Stimulated activated CD4-positive, alpha-beta T cell treated with anti-CD3 and anti-CD28 coated beads, Interleukin-1b, Interleukin-23, amount 100 ng/mL, for 24 hours (primary cell): ENCODE measurements around the gene USP24.
"Not testable (repeated sequence)": the region's sequence is repeated elsewhere in the genome, so short reads cannot be mapped to it uniquely, and the experiment has no call there.

Source experiments
- DNase-seq, 4 experiments: peaks; one replicate each; pipeline ENCODE4 v3.0.0-alpha.2; 2020; ENCODE audit warnings: low read depth in 4 of 4, low spot score in 1 of 4

Gene USP24

DNA sequence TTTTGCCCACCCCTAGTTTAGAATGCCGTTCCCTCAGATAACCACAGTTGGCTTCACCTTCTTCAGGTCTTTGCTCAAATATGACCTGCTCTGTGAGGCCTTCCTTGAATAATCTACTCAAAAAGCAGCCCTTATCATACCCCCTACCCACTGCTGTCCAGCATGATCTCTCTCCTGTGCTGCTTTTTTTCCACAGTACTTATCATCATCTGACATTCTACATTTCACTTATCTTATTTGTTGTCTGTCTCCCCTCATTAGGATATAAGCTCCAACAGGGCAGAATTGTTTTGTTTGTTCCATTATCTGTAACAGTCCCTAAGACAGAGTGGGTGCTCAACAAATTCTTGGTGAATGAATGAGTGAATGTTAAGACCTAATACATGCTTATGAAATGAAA lies 18.1 kb downstream of the USP24 start:
- DNase-seq, result no peak

DNA sequence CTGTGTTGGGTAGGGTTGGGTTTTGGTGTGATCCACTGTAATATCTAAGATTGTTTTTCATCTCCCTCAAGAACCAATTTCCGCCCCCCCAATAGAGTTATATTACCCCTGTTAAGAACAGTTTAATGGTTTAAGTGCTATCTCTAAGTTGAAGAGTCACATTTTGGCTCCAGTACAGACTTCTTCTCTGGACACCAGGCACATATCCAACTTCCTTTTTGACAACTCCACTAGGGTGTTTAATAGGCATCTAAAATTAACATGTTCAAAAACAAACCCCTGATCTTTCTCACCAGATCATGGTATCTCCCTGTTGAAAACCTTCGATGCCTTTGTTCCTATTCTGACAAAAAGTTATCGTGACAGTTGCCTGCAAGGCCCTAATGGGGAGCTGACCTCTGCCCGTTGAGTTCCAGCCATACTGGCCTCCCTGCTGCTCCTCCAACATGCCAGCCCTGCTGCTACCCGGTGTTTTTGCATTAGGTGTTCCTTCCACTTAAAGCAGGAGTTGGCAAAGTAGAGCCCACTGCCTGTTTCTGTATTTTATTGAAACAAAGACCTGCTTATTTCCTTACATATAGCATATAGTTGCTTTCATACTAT lies 18.6 kb downstream of the USP24 start:
- no peak for DNase-seq

DNA sequence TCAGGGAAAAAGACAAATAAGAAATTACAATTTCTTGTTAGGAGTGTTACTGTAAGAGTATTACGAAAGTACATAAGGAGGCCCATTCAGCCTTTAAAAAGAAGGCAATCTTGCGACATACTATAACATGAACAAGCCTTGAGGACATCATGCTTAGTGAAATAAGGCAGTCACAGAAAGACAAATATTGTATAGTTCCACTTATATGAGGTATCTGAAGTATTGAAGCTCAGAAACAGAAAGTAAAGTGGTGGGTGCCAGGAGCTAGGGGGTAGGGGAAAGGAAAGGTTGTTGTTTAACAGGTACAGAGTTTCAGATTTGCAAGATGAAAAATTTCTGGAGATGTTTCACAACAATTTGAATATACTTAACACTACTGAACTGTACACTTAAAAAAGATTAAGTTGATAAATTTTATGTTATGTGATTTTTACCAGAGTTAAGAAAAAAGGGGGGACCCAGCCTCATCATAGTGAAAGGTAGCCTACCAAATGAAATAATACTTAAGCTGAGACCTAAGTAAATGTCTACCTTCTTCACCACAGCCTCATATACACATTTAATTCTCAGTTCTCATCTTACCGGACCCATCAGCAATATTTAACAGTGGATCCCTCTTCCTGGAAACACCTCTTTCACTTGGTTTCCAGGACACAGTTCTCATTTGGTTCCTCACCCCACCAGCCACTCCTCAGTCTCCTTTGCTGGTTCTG lies 19.5 kb downstream of the USP24 start:
- DNase-seq, result no peak

DNA sequence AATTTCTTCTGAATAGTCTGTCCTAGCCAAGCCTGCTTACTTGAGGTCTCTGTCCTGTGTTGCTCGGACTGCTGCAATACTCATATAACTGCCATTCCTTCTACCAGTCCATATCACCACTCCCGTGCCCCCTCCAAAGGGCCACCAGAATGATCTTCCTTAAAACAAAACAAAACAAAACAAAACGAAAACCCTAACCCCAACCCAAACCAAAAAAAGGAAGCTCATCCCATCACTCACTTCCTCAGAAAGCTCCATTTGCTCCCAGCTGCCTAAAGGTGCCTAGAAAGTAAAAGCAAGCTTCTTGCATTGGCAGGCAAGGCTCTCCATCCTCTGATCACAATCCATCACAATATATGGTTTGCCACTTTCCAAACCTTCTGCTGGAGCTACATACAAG lies 20.3 kb downstream of the USP24 start:
- no peak for DNase-seq

DNA sequence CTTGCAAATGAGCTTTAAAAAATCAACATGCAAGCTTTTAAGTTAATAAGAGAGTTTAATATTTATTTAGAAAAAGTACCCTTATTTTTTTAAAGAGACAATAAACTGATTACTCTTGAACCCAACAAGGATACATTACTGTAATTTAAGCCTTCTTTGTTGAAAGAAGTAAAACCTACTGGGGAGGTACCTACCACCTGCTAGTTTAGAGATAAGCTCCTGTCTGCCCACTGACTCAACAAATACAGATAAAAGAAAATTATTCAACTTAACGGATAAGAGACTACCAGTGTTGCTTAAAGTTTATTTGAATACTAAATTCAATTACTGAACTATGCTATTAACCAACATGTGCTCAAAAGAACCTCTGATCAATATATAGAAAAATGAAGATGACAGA lies 23.1 kb downstream of the USP24 start:
- DNase-seq, result no peak

DNA sequence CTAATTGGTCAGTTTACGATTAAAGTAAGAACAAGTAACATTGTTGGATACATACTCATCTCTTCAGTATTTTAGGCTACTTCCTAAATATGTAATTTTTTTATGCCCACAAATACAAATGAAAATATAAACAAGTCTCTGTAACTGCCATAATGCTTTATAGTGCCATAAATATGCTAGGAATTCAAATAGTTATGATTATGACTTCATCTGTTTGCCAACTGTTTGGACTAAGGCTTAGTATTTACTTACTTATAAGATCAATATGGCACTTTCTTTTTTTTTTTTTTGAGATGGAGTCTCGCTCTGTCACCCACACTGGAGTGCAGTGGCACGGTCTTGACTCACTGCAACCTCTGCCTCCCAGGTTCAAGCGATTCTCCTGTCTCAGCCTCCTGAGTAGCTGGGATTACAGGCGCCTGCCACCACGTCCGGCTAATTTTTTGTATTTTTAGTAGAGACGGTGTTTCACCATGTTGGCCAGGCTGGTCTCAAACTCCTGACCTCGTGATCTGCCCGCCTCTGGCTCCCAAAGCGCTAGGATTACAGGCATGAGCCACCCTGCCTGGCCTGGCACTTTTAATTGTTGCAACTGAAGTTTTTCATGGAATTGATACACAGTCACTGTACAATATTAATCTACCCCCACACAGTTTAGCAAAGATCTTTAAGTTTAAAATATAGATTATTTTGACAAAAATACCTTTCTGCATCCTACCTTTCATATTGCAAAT lies 23.8 kb downstream of the USP24 start:
- DNase-seq, result not testable (repeated sequence)

DNA sequence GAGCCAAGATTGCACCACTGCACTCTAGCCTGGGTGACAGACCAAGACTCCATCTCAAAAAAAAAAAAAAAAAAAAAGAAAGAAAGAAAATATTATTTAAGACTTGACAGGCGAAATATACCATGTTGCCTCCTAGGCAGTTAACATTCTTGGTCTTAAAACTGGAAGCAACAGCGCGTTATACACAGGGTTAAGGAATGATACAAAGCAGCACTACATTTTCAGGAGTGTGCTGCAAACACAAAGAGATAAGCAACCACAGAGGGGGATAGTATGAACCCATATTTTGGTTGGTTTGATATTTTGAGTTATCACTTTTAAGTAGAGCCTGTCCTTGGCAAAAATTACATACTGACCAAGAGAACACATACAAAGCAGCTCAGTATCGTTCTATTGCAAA lies 25.1 kb downstream of the USP24 start:
- no peak for DNase-seq

DNA sequence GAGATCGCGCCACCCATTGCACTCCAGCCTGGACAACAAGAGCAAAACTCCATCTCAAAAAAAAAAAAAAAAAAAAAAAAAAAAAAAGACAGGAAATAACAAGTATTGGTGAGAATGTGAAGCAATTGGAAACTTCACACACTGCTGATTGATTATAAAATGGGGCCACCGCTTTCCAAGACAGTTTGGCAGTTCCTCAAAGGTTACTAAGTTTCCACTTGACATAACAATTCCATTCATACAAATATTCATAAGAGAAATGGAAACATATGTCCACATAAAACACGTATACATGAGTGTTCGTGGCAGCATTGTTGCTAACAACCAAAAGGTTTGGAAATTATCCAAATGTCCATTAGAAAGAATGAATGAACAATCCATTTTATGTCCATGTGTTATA lies 26.3 kb downstream of the USP24 start:
- DNase-seq, result no peak

DNA sequence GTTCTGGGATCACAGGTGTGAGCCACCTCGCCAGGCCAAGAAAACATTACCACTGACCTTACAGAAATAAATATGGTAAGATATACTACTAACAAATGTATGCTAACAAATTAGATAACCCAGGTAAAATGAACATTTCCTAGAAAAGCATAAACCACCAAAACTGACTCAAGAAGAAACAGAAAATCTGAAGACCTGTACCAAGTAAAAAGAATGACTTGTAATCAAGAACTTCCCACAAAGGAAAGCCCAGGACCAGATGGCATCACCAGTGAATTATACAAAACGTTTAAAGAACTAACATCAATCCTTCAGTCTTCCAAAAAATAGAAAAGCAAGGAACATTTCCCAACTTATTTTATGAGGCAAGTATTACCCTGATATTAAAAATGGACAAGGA lies 29.3 kb downstream of the USP24 start:
- no peak for DNase-seq

DNA sequence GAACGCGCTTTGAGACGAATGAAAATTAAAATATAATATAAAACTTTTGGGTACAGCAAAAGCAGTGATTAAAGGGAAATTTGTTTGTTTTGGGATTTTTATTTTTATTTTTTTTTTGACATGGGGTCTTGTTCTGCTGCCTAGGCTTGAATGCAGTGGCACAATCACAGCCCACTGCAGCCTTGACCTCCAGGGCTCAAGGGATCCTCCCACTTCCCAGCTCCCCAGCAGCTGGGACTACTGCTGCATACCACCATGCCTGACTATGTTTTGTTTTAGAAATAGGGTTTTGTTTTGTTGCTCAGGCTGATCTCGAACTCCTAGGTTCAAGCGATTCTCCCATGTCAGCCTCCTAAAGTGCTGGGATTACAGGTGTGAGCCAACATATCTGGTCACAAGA lies 30.3 kb downstream of the USP24 start:
- DNase-seq, result no peak

DNA sequence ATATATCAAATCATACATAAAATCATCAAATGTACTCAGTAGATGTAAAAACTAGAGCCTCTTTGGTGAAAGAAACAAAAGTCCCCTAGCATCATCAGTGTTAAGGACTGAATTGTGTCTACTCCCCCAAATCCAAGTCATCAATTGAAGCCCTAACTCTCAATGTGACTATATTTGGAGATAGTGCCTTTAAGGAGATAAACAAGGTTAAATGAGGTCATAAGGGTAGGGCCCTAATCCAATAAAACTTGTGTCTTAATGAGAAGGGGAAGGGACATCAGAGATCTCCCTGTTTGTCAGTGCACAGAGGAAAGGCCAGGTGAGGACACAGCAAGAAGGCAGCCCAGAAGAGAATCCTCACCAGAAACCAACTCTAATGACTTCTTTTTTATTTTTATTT lies 33.5 kb downstream of the USP24 start:
- no peak for DNase-seq

DNA sequence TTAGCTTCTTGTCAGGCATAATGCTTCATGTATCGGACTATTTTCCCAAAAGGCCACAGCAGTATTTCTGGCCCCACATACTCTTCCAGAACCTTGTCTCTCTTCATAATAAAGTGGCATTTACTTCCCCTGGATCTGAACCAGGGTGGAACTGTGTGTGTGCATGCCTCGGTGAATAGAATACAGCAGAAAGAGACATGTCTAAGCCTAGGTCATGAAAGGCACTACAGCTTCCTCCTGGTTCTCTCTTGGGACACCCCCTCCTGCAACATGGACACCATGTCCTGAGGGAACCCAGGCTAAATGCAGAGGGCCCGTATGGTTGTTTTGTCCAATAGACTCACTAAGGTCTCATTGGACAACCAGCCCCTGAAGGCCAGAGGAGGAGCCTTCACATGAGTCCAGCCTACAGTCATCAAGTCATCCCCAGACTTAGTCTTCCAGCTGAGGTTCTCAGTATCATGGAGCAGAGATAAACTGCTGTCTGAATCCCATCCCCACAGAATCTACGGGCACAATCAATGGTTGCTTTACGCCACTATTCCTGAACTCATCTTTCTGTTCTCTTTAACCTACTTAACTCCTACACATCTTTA lies 35.0 kb downstream of the USP24 start:
- DNase-seq, result no peak

DNA sequence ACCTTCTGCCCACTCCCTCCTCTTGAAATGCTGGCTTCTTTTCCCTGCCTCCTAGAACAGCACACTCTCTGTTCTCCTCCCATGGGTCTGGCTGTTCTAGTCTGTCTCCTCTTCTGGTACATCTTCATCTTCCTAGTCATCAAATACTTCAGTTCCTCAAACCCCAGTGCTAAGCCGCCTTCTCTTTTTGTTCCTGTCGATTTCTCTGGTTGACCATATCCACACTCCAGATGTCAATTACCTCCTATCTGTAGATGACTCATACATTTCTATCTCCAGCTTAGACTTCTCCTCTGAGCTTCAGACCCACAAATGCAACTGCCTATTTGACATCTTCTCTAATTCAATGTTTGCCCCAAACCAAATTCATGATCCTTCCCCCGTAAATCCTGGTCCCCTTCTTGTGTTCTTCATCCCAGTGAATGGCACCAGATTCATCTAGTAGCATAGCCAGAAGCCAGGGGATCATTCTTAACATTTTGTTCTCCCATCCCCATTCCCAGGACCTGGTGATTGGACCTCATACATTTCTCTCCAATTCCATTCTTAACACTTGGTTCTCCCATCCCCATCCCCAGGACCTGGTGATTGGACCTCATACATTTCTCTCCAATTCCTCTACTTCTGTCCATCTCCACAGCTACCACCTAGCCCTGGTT lies 35.9 kb downstream of the USP24 start:
- no peak for DNase-seq

DNA sequence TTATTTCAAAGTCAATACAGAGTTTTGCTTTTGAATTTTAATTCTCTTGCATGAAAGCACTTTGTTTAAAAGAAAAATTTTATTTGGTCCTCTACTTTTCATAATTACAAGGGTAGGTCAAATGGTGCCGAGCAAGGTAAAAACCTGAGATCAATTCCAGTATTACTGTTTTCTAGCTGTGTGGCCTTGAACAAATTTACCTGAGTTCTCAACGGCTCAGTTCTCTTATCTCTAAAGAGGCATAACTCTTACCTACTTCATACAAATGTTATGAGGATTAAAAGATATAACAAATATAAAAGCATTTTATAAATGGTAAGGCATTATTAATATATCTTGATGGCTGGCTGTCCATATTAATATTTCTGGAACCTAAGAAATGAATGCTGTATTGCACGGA lies 42.5 kb downstream of the USP24 start:
- DNase-seq, result no peak

DNA sequence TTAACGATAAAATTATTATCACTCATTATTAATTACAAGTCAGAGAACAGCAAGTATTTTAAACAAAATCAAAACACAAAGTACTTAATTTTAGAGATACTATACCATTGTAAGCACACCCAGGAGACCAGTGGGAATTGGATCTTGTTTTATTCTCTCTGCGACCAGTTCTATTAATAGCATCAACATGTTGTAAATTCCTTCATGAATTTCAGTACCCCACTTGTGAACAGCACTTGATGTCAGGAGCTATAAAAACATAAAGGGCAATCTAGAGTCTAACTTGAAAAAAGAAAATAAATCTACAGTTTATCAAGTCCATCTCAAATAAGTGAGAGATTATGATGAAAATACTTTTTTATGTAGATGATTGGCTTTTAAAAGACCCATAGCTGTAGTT lies 42.9 kb downstream of the USP24 start:
- DNase-seq, result no peak

DNA sequence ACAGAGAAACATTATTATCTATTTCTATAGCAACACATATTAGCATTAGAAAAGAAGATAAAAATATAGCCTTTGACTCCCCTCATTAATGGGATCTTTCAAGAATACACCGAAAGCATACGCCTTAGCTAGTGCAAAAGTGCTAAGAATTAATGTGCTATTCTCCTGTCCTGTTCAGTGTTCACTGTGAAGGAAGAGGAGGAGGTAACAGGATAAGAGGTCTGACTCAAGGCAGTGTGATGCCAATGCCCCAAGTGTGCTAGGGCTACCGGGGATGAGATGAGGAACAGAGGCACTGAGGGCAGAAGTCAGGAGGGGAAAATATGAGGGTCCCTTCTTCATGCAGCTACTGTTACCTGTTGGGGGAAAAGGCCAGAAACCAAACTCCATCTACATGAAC lies 43.5 kb downstream of the USP24 start:
- DNase-seq, result no peak

DNA sequence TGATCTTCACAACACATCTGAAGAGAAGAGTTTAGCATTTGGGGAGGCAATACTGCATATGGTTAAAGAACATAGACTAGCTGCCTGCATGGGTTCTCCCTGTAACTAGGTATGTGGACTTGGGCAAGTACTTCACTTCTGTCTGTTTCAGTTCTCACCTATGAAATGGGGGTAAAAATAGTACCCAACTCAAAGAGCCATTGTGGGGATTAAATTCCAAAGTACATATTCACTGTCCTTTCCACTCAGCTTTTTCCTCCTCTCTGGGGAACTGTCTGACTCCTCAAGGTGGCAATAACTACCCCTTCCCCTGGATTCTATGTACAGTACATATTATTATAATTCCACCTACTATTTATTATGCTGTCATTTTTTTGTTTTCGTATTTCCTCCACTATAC lies 44.7 kb downstream of the USP24 start:
- DNase-seq, result no peak

DNA sequence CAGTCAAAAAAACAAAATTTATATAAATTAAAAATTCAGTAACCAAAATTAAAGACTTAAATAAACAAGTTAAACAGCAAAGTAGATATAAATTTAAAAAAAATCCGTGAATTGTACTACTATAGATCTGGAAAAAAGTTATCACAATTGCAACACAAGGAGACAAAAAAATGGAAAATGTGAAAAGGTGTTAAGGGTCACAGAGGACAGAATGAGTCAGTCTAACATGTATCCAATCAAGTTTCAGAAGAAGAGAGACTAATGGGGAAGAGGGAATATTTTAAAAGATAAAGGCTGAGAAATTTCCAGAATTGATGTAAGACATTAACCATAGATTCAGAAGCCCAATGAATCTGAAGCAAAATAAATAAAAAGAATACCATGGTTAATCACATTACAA lies 46.0 kb downstream of the USP24 start:
- no peak for DNase-seq

DNA sequence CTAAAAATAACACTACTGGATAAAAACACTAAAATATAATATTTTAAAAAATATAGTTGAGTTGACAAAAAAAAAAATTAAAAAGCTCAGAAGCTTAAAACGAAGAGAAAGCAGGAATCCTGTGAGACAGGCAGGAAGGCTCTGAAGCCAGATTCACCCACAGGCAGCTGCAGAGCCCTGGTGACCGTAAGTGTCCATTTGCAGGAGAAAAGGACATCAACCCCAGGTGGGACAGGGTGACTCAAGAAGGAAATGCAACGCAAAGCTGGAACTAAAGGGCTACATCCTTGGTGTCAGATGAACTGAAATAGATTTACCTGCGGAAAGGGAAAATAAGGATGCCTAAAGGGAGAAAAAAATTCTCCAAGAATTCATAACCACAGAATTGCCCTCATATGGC lies 46.8 kb downstream of the USP24 start:
- DNase-seq, result no peak

DNA sequence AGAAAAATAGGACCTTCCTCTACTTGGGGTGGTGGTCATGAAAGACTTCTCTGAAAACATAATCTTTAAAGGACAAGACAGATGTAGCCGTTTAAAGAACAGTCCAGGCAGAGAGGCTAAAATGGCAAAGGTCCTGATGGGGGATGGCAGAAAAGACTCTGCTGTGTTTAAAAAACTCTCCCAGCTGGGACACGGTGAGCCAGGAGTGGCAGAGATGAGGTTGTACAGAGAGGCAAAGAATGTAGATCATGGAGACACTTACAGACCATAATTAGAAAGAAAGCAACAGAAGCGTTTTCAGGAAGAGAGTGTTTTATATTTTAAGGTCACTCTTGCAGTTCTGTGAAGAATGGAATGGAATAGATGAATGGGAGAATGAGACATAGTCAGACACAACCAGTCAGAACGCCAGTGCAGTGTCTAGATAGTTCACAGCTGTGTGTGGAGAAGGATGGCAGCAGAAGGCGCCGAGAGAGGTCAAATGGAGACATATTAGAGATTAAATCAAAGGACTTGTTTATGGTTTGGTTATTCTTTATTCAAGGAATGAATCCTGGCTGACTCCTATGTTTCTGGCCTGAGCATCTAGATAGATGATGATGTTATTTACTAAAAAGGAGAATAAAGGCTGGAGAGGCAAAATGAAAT lies 47.8 kb downstream of the USP24 start:
- no peak for DNase-seq

DNA sequence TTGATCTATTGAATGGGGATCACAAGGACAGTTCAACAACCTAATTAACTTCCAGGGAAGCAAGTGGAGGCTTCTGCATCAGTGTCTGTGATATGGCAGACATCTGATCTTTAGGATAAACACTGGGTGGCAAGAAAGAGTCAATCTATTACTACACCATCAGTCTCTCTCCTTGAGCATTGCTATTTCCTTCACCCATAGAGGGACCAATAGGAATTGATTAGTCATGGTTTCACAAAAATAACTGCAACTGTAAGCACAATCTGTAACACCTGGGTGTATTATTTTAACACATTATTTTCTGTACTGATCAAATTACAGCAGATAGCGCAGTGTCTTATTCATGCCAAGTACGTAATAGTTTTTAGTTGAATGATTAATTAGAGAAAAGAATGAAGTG lies 50.3 kb downstream of the USP24 start:
- no peak for DNase-seq
